Eye (tissue), 1 donor: ENCODE results near the gene MANBA.
"Not testable (repeated sequence)": the region's sequence is repeated elsewhere in the genome, so short reads cannot be mapped to it uniquely, and the experiment has no call there.

Experiments used
- DNase-seq: peaks from one replicate; pipeline ENCODE4 v3.0.0-alpha.2; 2015

Gene MANBA

DNA sequence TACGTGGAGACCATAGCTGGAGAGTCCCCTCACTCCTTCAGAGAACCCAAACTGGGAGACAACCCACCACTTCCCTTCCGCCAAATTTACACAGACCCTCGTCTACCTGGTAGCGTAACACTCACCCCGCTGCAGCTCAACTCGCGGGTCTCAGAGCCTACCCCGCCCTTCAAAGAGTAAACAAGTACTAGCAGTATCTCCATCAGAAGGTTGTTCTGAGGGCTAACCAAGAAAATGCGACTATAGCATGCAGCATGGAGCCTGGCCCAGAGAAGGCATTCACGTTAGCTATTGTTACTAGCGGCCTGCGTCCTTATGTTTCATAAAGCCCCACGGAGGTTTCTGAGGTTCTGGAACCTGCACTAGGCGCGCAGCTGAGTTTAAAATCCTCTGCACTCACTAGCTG lies 531 bp upstream of the MANBA start:
- DNase-seq, result no peak

DNA sequence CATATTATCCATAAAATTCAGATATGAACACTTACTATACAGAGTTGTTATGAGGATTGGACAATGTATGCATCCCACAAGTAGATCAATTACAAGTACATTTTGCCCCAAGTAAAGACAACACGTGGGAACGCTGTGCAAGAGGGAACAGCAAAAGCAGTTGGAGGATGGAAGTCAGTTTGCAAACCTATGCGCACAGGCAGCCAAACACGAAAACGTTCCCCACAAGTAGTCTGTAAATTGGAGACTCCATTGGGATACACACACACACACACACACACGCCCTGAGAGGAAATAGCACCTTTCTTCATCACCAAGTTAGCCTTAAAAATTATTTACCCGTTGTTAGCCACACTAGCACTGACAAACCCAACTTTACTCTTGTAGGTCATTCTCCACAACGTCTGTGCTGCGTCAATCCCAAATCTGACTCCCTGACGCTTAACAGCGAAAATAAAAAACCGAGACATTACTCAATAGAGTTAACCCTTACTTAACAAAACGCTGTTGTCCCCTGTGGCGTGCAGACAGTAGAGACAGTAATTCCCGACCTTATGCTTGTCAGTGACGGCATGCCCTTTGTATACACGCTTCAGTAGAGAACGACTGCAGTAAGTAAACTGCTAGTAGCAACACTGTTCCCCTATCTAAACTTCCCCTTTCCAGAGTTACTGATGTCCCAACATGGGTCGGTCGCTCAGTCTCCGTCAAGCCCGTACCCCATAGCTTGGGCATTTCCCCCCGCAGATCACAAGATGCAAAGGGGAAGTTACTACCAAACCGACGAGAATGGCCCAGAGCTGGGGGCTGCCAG lies 730 bp downstream of the MANBA start:
- DNase-seq, result peak; percentile 83

DNA sequence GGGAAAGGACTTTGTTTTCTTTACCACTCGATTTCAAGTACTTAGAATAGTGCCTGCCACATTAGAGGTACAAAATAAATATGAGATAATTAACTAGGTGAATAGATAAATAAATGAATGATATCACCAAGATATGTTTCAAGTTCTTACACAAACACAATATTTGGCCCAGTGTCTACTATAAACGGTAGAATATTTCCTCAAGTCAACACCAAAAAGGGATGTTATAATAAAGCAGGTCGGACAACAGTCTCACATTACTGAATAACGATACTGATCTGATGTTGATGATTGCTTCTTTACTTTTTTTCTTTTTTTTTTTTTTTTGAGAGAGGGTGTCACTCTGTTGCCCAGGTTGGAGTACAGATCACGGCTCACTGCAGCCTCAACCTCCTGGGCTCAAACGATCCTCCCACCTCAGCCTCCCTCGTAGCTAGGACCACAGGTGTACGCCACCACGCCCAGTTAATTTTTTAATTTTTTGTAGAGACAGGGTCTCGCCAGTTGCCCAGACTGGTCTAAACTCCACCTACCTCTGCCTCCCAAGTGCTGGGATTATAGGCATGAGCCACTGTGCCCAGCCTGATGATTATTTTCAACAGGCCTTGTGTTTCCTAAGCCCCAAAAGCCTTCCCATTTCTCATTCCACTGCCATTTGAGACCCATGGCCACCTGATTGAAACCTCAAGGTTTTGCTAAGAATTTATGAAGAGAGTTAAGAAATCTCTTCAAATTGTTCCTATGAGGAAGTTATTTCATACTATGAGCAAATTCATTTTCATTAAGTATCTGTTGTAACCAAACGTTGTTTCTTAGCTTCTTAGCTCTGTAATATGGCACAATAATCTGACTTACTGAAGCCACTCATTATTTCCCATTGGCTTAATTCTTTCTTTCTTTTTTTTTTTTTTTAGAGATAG lies 2.3 kb downstream of the MANBA start:
- DNase-seq, result no peak

- no peak for DNase-seq
Observed at GRCh38 chr4:102757681-102758080, 3.1 kb downstream of the MANBA start.

- DNase-seq, result no peak
Observed at GRCh38 chr4:102754044-102754443, 6.7 kb downstream of the MANBA start.

GRCh38 chr4:102751941-102752340 lies 8.8 kb downstream of the MANBA start:
- DNase-seq, result no peak

DNA sequence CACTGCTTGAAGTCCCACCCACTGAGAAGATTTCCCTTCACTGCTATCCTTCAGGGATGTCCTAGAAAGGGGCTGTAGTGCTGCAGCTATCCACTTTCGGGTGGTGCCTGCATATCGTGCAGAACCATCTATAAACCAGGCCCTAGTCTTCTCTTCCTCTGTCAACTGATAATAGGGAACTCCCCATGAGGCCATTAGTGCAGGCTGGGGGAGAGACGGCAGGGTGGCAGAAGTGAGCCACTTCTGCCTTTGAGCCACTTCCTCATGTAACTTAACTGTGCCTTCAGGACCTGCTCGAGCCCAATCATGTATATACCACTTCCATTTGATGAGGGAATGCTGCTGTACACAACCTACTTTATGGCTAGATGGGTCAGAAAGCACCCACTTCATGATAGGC lies 17.4 kb downstream of the MANBA start:
- not testable (repeated sequence) for DNase-seq

- not testable (repeated sequence) for DNase-seq
Observed at GRCh38 chr4:102738802-102739201, 22.0 kb downstream of the MANBA start.

- DNase-seq, result no peak
Observed at GRCh38 chr4:102736636-102737549, 23.9 kb downstream of the MANBA start.

DNA sequence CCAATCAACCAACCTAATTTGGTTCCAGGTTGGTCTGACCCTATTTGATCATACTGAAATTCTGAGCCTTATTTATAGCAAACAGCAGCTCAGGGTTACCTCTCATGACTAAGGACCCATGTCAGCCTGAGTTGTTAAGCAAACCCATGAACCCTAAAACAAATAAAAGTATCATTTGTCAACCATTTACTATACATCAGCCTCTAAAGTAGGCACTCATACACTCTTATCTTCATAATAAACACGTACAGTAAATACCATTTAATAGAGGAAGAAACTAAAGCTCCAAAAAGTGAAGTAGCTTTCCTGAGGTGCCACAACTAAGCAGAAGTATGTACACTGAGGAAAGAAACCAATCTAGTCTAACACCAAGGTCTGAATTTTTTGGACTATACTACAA lies 25.2 kb downstream of the MANBA start:
- no peak for DNase-seq

DNA sequence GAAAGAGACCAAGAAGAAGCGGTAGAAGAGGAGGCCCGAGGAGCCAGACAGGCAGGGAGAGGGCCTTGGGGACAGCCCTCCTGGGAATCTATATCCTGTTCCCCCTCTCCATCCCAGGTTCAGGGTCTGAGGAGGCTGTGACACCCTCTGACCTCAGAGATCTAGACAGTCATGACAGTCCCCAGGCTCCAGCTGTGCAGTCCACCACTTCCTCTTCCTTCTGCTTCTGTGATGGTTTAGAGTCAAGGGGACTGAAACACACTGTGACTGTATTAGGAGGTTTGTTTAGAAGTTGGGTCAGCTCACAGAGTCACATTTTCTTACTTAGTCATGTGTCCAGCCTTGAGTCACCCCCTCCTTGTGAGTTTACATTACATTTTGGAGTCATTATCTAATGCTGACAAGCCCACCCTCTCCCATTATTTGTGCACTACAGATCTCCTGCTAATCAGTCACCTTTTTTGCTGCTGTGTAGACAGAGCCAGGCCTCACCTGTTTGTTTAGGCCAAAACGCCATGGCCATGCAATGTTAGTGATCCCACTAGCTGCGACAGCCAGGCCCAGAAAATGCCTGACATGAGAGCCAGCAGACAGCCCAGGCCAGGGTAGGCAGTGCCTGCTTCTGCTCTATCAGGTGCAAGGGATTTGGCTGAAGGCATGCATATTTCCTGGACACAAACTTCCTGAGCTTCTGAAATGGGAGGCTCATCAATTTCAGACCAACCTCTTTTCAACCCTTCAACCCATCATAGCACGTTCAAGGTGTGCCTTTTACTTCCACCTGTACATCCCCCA lies 26.0 kb downstream of the MANBA start:
- no peak for DNase-seq

- no peak for DNase-seq
Observed at GRCh38 chr4:102734116-102734515, 26.7 kb downstream of the MANBA start.

- DNase-seq, result no peak
Observed at GRCh38 chr4:102733084-102733483, 27.7 kb downstream of the MANBA start.

GRCh38 chr4:102732678-102733077 lies 28.1 kb downstream of the MANBA start:
- DNase-seq, result no peak

DNA sequence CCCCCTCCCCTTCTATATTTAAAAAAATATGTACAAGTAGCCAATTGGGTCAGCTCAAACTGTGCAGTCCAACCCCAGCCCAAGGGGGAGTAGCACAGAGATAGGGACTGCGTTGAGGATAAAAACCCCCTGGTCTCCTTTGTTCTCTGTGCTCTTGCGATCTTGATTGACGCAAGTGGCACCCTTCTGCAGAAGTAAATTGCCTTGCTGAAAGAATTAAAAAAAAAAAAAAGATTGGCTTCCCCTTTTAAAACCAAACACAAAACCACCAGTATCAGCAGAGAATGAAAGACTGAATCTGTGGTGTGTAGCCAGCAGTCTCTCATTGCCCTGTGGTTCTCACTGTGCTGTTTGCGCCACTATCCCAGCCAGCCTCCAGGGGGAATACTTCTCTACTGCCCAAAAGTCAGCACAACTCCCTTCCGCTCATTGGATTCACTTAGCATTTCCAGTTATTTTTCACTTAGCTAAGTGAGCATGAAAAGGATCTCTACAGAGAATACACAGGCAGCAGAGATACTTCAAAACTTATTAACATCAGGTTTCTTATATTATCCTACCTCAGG lies 29.7 kb downstream of the MANBA start:
- DNase-seq, result peak; percentile 55

DNA sequence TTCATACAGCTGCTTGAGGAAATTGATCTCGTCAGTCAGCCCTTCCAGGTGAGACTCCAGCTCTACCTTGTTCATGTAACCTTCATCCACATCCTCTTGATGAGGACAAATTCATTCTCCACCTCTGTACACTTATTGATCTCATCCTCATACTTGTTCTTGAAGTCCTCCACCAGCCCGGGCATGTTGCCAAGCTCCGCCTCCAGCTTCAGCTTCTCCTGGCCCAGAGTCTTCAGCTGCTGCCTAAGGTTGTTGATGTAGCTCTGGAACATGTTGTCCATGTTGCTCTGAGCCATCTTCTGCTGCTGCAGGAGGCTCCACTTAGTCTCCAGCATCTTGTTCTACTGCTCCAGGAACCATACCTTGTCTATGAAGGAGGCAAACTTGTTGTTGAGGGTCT lies 31.3 kb downstream of the MANBA start:
- DNase-seq, result not testable (repeated sequence)

GRCh38 chr4:102726919-102727318 lies 33.8 kb downstream of the MANBA start:
- DNase-seq, result not testable (repeated sequence)

DNA sequence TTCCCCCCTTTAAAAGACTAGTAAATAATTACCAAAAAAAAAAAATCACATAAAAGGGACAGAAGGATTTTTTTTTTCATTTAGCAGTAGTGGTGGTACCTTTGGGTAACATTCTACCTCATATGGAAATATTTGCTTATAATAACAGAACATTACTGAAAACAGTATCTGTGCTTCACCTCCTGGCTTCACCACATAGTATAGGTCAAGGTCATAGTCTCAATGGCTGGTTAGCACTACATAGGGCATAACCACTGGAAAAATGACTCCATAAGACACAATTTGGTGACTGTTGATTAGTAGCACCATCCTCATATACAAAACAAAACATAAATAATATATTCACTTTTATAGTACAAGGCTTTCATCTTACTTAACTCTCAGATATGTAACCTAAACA lies 34.7 kb downstream of the MANBA start:
- DNase-seq, result no peak

DNA sequence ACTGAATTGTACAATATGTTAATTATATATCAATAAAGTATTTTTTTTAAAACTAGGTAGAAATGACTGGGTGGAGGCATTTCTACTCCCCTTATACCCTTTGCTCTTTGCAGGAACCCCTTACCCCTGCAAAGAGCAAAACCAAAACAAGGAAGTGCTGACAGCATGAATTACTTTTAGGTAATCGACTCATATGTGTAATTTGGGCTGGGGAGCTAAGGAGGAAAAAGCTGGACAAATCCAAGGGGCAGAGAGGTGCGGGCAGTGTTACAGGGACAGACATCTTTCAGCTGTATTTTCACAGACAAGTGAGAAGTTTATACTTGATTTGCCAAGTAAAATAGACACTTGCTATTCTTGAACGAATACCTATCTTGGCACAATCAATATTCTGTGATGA lies 35.5 kb downstream of the MANBA start:
- no peak for DNase-seq

- no peak for DNase-seq
Observed at GRCh38 chr4:102723511-102723910, 37.3 kb downstream of the MANBA start.

DNA sequence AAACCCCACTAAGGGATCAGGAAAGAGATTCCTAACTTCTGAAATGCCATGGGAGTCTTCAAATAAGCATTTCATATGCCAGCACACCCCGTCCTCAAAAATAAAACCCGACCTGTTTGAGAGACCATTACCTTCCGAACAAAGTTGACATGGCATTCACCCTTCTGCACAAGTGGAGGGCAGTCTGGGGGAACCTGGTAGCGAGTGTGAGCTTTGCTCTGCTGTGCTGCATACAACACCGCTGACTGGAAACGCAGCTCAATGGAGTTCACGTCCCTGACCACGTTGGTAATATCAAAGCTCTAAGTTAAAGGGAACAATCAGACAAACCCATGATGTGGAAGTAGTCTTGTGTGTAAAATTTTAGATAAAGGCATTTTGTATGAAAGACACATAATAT lies 38.0 kb downstream of the MANBA start:
- DNase-seq, result no peak
